Activated T-cell treated with anti-CD3 and anti-CD28 coated beads, Interleukin-2, amount 50 U/mL, for 72 hours (primary cell): ENCODE data around the gene PILRB. TPM values are rescaled to one million over a fixed set of nuclear protein-coding genes. Genes with fewer than 3 reads are reported as not detected.
"Not testable (repeated sequence)": the region's sequence is repeated elsewhere in the genome, so short reads cannot be mapped to it uniquely, and the experiment has no call there.

Experiments used
- ATAC-seq, 2 donors: fragments of 150-1000 bp; cut with Tn5 transposase; replicated peaks in 1 of 2; 2 replicates each; pipeline ENCODE4 v1.10.0; 2021; ENCODE audit warnings: moderate library complexity in 2 of 2, mild to moderate bottlenecking in 1 of 2
- DNase-seq, 2 donors: peaks; one replicate each; pipeline ENCODE4 v3.0.0; 2021 to 2022; ENCODE audit warnings: mixed read lengths in 1 of 2
- H3K27ac Mint-ChIP-seq: one replicate; pipeline ENCODE4 v1.8.0; 2022; ENCODE audit warnings: mild to moderate bottlenecking, moderate library complexity, mixed read lengths
- H3K27me3 Mint-ChIP-seq: one replicate; pipeline ENCODE4 v1.8.0; 2022; ENCODE audit warnings: low read depth, mixed read lengths
- H3K36me3 Mint-ChIP-seq, 2 donors: one replicate each; pipeline ENCODE4 v1.8.0; 2022; ENCODE audit warnings: mixed read lengths in 2 of 2, mild to moderate bottlenecking in 1 of 2; ENCODE audit not compliant: insufficient read depth in 2 of 2
- H3K4me1 Mint-ChIP-seq: one replicate; pipeline ENCODE4 v1.8.0; 2022; ENCODE audit warnings: low read depth, mixed read lengths
- H3K4me3 Mint-ChIP-seq, 2 donors: one replicate each; pipeline ENCODE4 v1.8.0; 2022; ENCODE audit warnings: mild to moderate bottlenecking in 2 of 2, mixed read lengths in 2 of 2, moderate library complexity in 2 of 2
- H3K9me3 Mint-ChIP-seq, 2 donors: one replicate each; pipeline ENCODE4 v1.8.0; 2022; ENCODE audit warnings: mixed read lengths in 2 of 2
- total RNA-seq, 2 donors: library from RNA; stranded (reverse); gene quantifications; one replicate each; pipeline ENCODE4 v1.2.3, GENCODE V29; 2022

Gene PILRB
- total RNA-seq, 2 donors from 2014 or later = 43.6 to 78.3 TPM

GRCh38 chr7:100345288-100345672 is 12.6 kb upstream of the PILRB start:
- peaks cover 12 to 31% of the 10 kb centered on the region in 2 donors for H3K36me3 Mint-ChIP-seq
- H3K4me3 Mint-ChIP-seq = peak overlapping the region; percentile 71 to 86
- H3K27ac Mint-ChIP-seq, H3K27me3 Mint-ChIP-seq, H3K9me3 Mint-ChIP-seq: not testable (repeated sequence)
- peaks cover 46% of the 10 kb centered on the region for H3K4me1 Mint-ChIP-seq
- peak; percentile 47 to 55 for ATAC-seq
- peak; percentile 76 to 81 for DNase-seq

- Mint-ChIP-seq H3K4me3 (no peak overlapping the region), H3K27ac (no peak overlapping the region), H3K9me3 (no peaks in the 10 kb centered on the region), H3K36me3 (peaks cover 12 to 37% of the 10 kb centered on the region in 2 donors), H3K27me3 (no peaks in the 10 kb centered on the region), H3K4me1 (peaks cover 46% of the 10 kb centered on the region)
- no peak for DNase-seq
- no peak for ATAC-seq
Observed at GRCh38 chr7:100346921-100347320, 11.0 kb upstream of the PILRB start.

GRCh38 chr7:100348805-100349204 is 9.1 kb upstream of the PILRB start:
- Mint-ChIP-seq H3K9me3 (no peaks in the 10 kb centered on the region), H3K27ac (peak overlapping the region; percentile 89), H3K27me3 (no peaks in the 10 kb centered on the region), H3K4me3 (no peak overlapping the region), H3K4me1 (peaks cover 42% of the 10 kb centered on the region), H3K36me3 (peaks cover 10 to 37% of the 10 kb centered on the region in 2 donors)
- ATAC-seq = no peak
- no peak for DNase-seq

- H3K4me3 Mint-ChIP-seq = no peak overlapping the region
- no peak overlapping the region for H3K27ac Mint-ChIP-seq
- no peaks in the 10 kb centered on the region for H3K27me3 Mint-ChIP-seq
- H3K9me3 Mint-ChIP-seq = no peaks in the 10 kb centered on the region
- no peak for ATAC-seq
- no peak for DNase-seq
- peaks cover 33% of the 10 kb centered on the region for H3K4me1 Mint-ChIP-seq
- H3K36me3 Mint-ChIP-seq = peaks cover 10 to 40% of the 10 kb centered on the region in 2 donors
Observed at GRCh38 chr7:100349757-100350156, 8.2 kb upstream of the PILRB start.

- Mint-ChIP-seq H3K27ac (peak overlapping the region; percentile 17), H3K4me3 (peak overlapping the region in 1 of 2 donors; percentile 30), H3K4me1 (peaks cover 20% of the 10 kb centered on the region), H3K36me3 (peaks cover 6 to 39% of the 10 kb centered on the region in 2 donors), H3K9me3 (no peaks in the 10 kb centered on the region), H3K27me3 (no peaks in the 10 kb centered on the region)
- ATAC-seq (peak in 1 of 2 donors; percentile 22), DNase-seq (no peak)
Observed at GRCh38 chr7:100351657-100352058, 6.3 kb upstream of the PILRB start.

GRCh38 chr7:100352230-100352781 is 5.6 kb upstream of the PILRB start:
- Mint-ChIP-seq H3K36me3 (peaks cover 6 to 36% of the 10 kb centered on the region in 2 donors), H3K4me1 (peaks cover 20% of the 10 kb centered on the region)
- not testable (repeated sequence) for H3K27ac Mint-ChIP-seq, DNase-seq, H3K27me3 Mint-ChIP-seq, H3K4me3 Mint-ChIP-seq, H3K9me3 Mint-ChIP-seq
- peak; percentile 56 to 61 for ATAC-seq

- H3K4me1 Mint-ChIP-seq = peaks cover 20% of the 10 kb centered on the region
- peak overlapping the region in 1 of 2 donors; percentile 74 for H3K4me3 Mint-ChIP-seq
- no peak for DNase-seq
Observed at GRCh38 chr7:100352984-100353684, 4.8 kb upstream of the PILRB start.

GRCh38 chr7:100353685-100354330 is 4.1 kb upstream of the PILRB start:
- H3K27ac Mint-ChIP-seq = peak overlapping the region; percentile 89
- H3K4me1 Mint-ChIP-seq = peaks cover 20% of the 10 kb centered on the region
- ATAC-seq (peak; percentile 45 to 53), DNase-seq (no peak)
- no peaks in the 10 kb centered on the region for H3K9me3 Mint-ChIP-seq
- H3K36me3 Mint-ChIP-seq = peaks cover 4 to 29% of the 10 kb centered on the region in 2 donors
- H3K4me3 Mint-ChIP-seq = peak overlapping the region in 1 of 2 donors; percentile 74
- H3K27me3 Mint-ChIP-seq = no peaks in the 10 kb centered on the region

More at GRCh38 chr7:100352984-100353684, 4.8 kb upstream of the PILRB start:
- ATAC-seq = peak in 1 of 2 donors; percentile 10
- Mint-ChIP-seq H3K36me3 (peaks cover 4 to 31% of the 10 kb centered on the region in 2 donors), H3K9me3 (no peaks in the 10 kb centered on the region), H3K27ac (peak overlapping the region; percentile 89), H3K27me3 (no peaks in the 10 kb centered on the region)

- H3K4me1 Mint-ChIP-seq = peaks cover 13% of the 10 kb centered on the region
- no peaks in the 10 kb centered on the region for H3K9me3 Mint-ChIP-seq
- H3K27me3 Mint-ChIP-seq = no peaks in the 10 kb centered on the region
- DNase-seq (no peak), ATAC-seq (no peak)
- peaks cover 5 to 30% of the 10 kb centered on the region in 2 donors for H3K36me3 Mint-ChIP-seq
- H3K27ac Mint-ChIP-seq = no peak overlapping the region
- H3K4me3 Mint-ChIP-seq = no peak overlapping the region
Observed at GRCh38 chr7:100356416-100357068, 1.4 kb upstream of the PILRB start.

- H3K27ac Mint-ChIP-seq = no peak overlapping the region
- H3K36me3 Mint-ChIP-seq = peaks cover 4 to 31% of the 10 kb centered on the region in 2 donors
Observed at GRCh38 chr7:100357131-100357561, 771 bp upstream of the PILRB start.

GRCh38 chr7:100358857-100359212 is 918 bp downstream of the PILRB start:
- ATAC-seq (no peak), DNase-seq (no peak)
- Mint-ChIP-seq H3K36me3 (peaks cover 7 to 38% of the 10 kb centered on the region in 2 donors), H3K27me3 (no peaks in the 10 kb centered on the region), H3K4me3 (no peak overlapping the region), H3K27ac (no peak overlapping the region), H3K4me1 (peaks cover 3% of the 10 kb centered on the region), H3K9me3 (no peaks in the 10 kb centered on the region)

More at GRCh38 chr7:100357131-100357561, 771 bp upstream of the PILRB start:
- Mint-ChIP-seq H3K9me3 (no peaks in the 10 kb centered on the region), H3K4me1 (peaks cover 10% of the 10 kb centered on the region), H3K27me3 (no peaks in the 10 kb centered on the region), H3K4me3 (no peak overlapping the region)
- DNase-seq (no peak), ATAC-seq (no peak)

- ATAC-seq = no peak
- no peak for DNase-seq
- peak overlapping the region; percentile 13 for H3K27ac Mint-ChIP-seq
- H3K4me3 Mint-ChIP-seq = no peak overlapping the region
- H3K9me3 Mint-ChIP-seq = no peaks in the 10 kb centered on the region
- peaks cover 7 to 38% of the 10 kb centered on the region in 2 donors for H3K36me3 Mint-ChIP-seq
- no peaks in the 10 kb centered on the region for H3K27me3 Mint-ChIP-seq
- peaks cover 18% of the 10 kb centered on the region for H3K4me1 Mint-ChIP-seq
Observed at GRCh38 chr7:100360135-100360854, 2.4 kb downstream of the PILRB start.
